ENCODE measurements around the gene CD207.

Gene CD207

DNA sequence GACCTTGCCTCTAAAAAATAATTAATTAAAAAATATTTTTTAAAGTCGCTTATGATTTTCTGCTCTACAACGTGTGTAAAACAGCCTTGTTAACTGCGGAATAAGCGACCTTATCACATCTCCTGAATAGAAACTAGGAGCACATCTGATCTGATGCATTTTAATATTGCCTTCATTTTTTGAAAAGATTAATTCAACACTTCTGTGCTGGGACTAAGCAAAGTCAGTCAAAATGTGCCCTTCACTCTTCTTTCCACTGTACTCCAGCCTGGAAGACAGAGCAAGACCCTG, 27.8 kb downstream of the CD207 start:
- Histone ChIP-seq H3K27ac (replicated peaks; ENCODE audit: low read length) (no peak overlapping the region), H2AK5ac (ENCODE audit: low read depth, low read length) (no peak overlapping the region), H3K23ac (ENCODE audit: low read depth, low read length, poor library complexity) (no peak overlapping the region), H3K4ac (ENCODE audit: low read length) (no peak overlapping the region), H2AFZ (ENCODE audit: low read length) (no peak overlapping the region), H2BK15ac (ENCODE audit: low read length) (no peak overlapping the region), H4K8ac (ENCODE audit: low read depth, low read length) (no peak overlapping the region), H2BK12ac (ENCODE audit: low read length) (no peak overlapping the region), H2BK120ac (ENCODE audit: low read depth, low read length) (no peak overlapping the region), H3K36me3 (replicated peaks in 1 of 2; ENCODE audit: control insufficient read depth in 2 of 2, insufficient read depth in 2 of 2, low read length in 2 of 2) (no peaks in the 10 kb centered on the region), H3K4me3 (ENCODE audit: low read length in 2 of 2) (no peak overlapping the region), H3K9me3 (replicated peaks in 1 of 2; ENCODE audit: control insufficient read depth in 2 of 2, insufficient read depth in 1 of 2, low read depth in 1 of 2, low read length in 2 of 2) (peaks cover 0 to 2% of the 10 kb centered on the region in 2 donors), H3K9ac (ENCODE audit: low read depth, low read length, poor library complexity) (no peak overlapping the region), H4K91ac (ENCODE audit: low read depth, low read length, poor library complexity) (no peak overlapping the region), H3K79me1 (ENCODE audit: low read depth, low read length) (no peaks in the 10 kb centered on the region), H3K14ac (ENCODE audit: low read length) (no peak overlapping the region), H2BK5ac (ENCODE audit: low read length) (no peak overlapping the region), H3K18ac (ENCODE audit: low read length) (no peak overlapping the region), H3K4me2 (ENCODE audit: insufficient read depth, low read length, poor library complexity, severe bottlenecking) (no peak overlapping the region), H3K27me3 (ENCODE audit: control insufficient read depth in 3 of 3, insufficient read depth in 3 of 3, low read depth in 1 of 3, low read length in 3 of 3) (peaks cover 0 to 31% (median 3%) of the 10 kb centered on the region in 3 experiments), H3K4me1 (ENCODE audit: control insufficient read depth in 2 of 2, insufficient read depth in 1 of 2, low read depth in 1 of 2, low read length in 2 of 2) (no peaks in the 10 kb centered on the region)
- no peak for DNase-seq (ENCODE audit: low spot score)
- WGBS, 2 donors (ENCODE audit: extremely low coverage in 2 of 2, insufficient read length in 2 of 2, insufficient replicate concordance in 1 of 2) = no CpG with 5 or more reads among the region's 4 CpGs

DNA sequence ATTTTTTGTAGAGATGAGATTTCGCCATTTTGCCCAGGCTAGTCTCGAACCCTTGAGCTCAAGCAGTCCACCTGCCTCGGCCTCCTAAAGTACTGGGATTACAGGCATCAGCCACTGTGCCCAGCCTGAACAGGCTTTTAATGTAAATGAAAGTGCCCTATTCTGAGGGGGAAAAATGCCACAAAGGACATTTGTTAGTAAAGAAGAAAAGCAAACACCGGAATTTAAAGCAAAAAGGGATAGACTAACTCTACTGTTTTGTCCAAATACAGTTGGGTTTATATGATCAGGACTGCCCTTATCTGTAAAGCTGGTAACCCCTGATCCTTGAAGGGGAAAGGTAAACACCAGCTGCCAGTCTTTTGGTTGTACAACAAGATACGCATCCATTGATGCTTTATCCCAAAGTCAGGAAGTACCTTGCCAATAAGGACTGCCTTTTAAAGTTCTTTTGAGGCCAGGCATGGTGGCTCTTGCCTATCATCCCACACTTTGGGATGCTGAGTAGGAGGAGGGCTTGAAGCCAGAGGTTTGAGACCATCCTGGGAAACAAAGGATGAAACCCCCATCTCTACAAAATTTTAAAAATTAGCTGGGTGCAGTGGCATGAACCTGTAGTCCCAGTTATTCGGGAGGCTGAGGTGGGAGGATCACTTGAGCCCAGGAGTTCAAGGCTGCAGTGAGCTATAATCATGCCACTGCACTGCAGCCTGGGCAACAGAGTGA, 28.4 kb downstream of the CD207 start:
- no peak overlapping the region for H3K4me3 ChIP-seq (ENCODE audit: low read length in 2 of 2)
- no peaks in the 10 kb centered on the region for H3K36me3 ChIP-seq (replicated peaks in 1 of 2; ENCODE audit: control insufficient read depth in 2 of 2, insufficient read depth in 2 of 2, low read length in 2 of 2)
- no peak overlapping the region for H4K8ac ChIP-seq (ENCODE audit: low read depth, low read length)
- H2AK5ac ChIP-seq (ENCODE audit: low read depth, low read length) = no peak overlapping the region
- no peaks in the 10 kb centered on the region for H3K79me1 ChIP-seq (ENCODE audit: low read depth, low read length)
- H3K27ac ChIP-seq (replicated peaks; ENCODE audit: low read length) = no peak overlapping the region
- DNase-seq (ENCODE audit: low spot score) = no peak
- no peak overlapping the region for H2BK12ac ChIP-seq (ENCODE audit: low read length)
- H2BK120ac ChIP-seq (ENCODE audit: low read depth, low read length) = no peak overlapping the region
- H4K91ac ChIP-seq (ENCODE audit: low read depth, low read length, poor library complexity) = no peak overlapping the region
- no peaks in the 10 kb centered on the region for H3K4me1 ChIP-seq (ENCODE audit: control insufficient read depth in 2 of 2, insufficient read depth in 1 of 2, low read depth in 1 of 2, low read length in 2 of 2)
- no peak overlapping the region for H2BK15ac ChIP-seq (ENCODE audit: low read length)
- no CpG with 5 or more reads among the region's 6 CpGs for WGBS, 2 donors (ENCODE audit: extremely low coverage in 2 of 2, insufficient read length in 2 of 2, insufficient replicate concordance in 1 of 2)
- no peak overlapping the region for H3K18ac ChIP-seq (ENCODE audit: low read length)
- H3K9me3 ChIP-seq (replicated peaks in 1 of 2; ENCODE audit: control insufficient read depth in 2 of 2, insufficient read depth in 1 of 2, low read depth in 1 of 2, low read length in 2 of 2) = peaks cover 0 to 2% of the 10 kb centered on the region in 2 donors
- no peak overlapping the region for H3K23ac ChIP-seq (ENCODE audit: low read depth, low read length, poor library complexity)
- no peak overlapping the region for H3K4ac ChIP-seq (ENCODE audit: low read length)
- no peak overlapping the region for H3K4me2 ChIP-seq (ENCODE audit: insufficient read depth, low read length, poor library complexity, severe bottlenecking)
- H3K9ac ChIP-seq (ENCODE audit: low read depth, low read length, poor library complexity) = no peak overlapping the region
- H3K14ac ChIP-seq (ENCODE audit: low read length) = no peak overlapping the region
- peaks cover 0 to 33% (median 3%) of the 10 kb centered on the region in 3 experiments for H3K27me3 ChIP-seq (ENCODE audit: control insufficient read depth in 3 of 3, insufficient read depth in 3 of 3, low read depth in 1 of 3, low read length in 3 of 3)
- no peak overlapping the region for H2BK5ac ChIP-seq (ENCODE audit: low read length)
- H2AFZ ChIP-seq (ENCODE audit: low read length) = no peak overlapping the region

GRCh38 chr2:70806620-70807019, 29.0 kb downstream of the CD207 start:
- Histone ChIP-seq H4K91ac (ENCODE audit: low read depth, low read length, poor library complexity) (no peak overlapping the region), H2AK5ac (ENCODE audit: low read depth, low read length) (no peak overlapping the region), H2BK120ac (ENCODE audit: low read depth, low read length) (no peak overlapping the region), H3K4me3 (ENCODE audit: low read length in 2 of 2) (no peak overlapping the region), H3K9me3 (replicated peaks in 1 of 2; ENCODE audit: control insufficient read depth in 2 of 2, insufficient read depth in 1 of 2, low read depth in 1 of 2, low read length in 2 of 2) (peaks cover 0 to 2% of the 10 kb centered on the region in 2 donors), H2AFZ (ENCODE audit: low read length) (no peak overlapping the region), H3K9ac (ENCODE audit: low read depth, low read length, poor library complexity) (no peak overlapping the region), H3K27me3 (ENCODE audit: control insufficient read depth in 3 of 3, insufficient read depth in 3 of 3, low read depth in 1 of 3, low read length in 3 of 3) (peaks cover 0 to 38% (median 3%) of the 10 kb centered on the region in 3 experiments), H3K36me3 (replicated peaks in 1 of 2; ENCODE audit: control insufficient read depth in 2 of 2, insufficient read depth in 2 of 2, low read length in 2 of 2) (no peaks in the 10 kb centered on the region), H2BK15ac (ENCODE audit: low read length) (no peak overlapping the region), H3K4me2 (ENCODE audit: insufficient read depth, low read length, poor library complexity, severe bottlenecking) (no peak overlapping the region), H2BK5ac (ENCODE audit: low read length) (no peak overlapping the region), H2BK12ac (ENCODE audit: low read length) (no peak overlapping the region), H3K4me1 (ENCODE audit: control insufficient read depth in 2 of 2, insufficient read depth in 1 of 2, low read depth in 1 of 2, low read length in 2 of 2) (no peaks in the 10 kb centered on the region), H3K4ac (ENCODE audit: low read length) (no peak overlapping the region), H3K18ac (ENCODE audit: low read length) (no peak overlapping the region), H3K27ac (replicated peaks; ENCODE audit: low read length) (no peak overlapping the region), H3K23ac (ENCODE audit: low read depth, low read length, poor library complexity) (no peak overlapping the region), H4K8ac (ENCODE audit: low read depth, low read length) (no peak overlapping the region), H3K79me1 (ENCODE audit: low read depth, low read length) (no peaks in the 10 kb centered on the region), H3K14ac (ENCODE audit: low read length) (no peak overlapping the region)
- no peak for DNase-seq (ENCODE audit: low spot score)
- no CpG with 5 or more reads among the region's 6 CpGs for WGBS, 2 donors (ENCODE audit: extremely low coverage in 2 of 2, insufficient read length in 2 of 2, insufficient replicate concordance in 1 of 2)

- DNase-seq (ENCODE audit: low spot score) = no peak
Observed at GRCh38 chr2:70806013-70806412, 29.6 kb downstream of the CD207 start.

More at GRCh38 chr2:70806013-70806412, 29.6 kb downstream of the CD207 start:
- Histone ChIP-seq H3K9me3 (replicated peaks in 1 of 2; ENCODE audit: control insufficient read depth in 2 of 2, insufficient read depth in 1 of 2, low read depth in 1 of 2, low read length in 2 of 2) (peaks cover 0 to 2% of the 10 kb centered on the region in 2 donors), H4K91ac (ENCODE audit: low read depth, low read length, poor library complexity) (no peak overlapping the region), H3K4me1 (ENCODE audit: control insufficient read depth in 2 of 2, insufficient read depth in 1 of 2, low read depth in 1 of 2, low read length in 2 of 2) (no peaks in the 10 kb centered on the region), H3K27ac (replicated peaks; ENCODE audit: low read length) (no peak overlapping the region), H2BK12ac (ENCODE audit: low read length) (no peak overlapping the region), H3K4ac (ENCODE audit: low read length) (no peak overlapping the region), H4K8ac (ENCODE audit: low read depth, low read length) (no peak overlapping the region), H2BK120ac (ENCODE audit: low read depth, low read length) (no peak overlapping the region), H2BK5ac (ENCODE audit: low read length) (no peak overlapping the region), H3K36me3 (replicated peaks in 1 of 2; ENCODE audit: control insufficient read depth in 2 of 2, insufficient read depth in 2 of 2, low read length in 2 of 2) (no peaks in the 10 kb centered on the region), H2AK5ac (ENCODE audit: low read depth, low read length) (no peak overlapping the region), H3K23ac (ENCODE audit: low read depth, low read length, poor library complexity) (no peak overlapping the region), H3K9ac (ENCODE audit: low read depth, low read length, poor library complexity) (no peak overlapping the region), H2AFZ (ENCODE audit: low read length) (no peak overlapping the region), H3K18ac (ENCODE audit: low read length) (no peak overlapping the region), H3K14ac (ENCODE audit: low read length) (no peak overlapping the region), H3K79me1 (ENCODE audit: low read depth, low read length) (no peaks in the 10 kb centered on the region), H3K4me3 (ENCODE audit: low read length in 2 of 2) (no peak overlapping the region), H3K27me3 (ENCODE audit: control insufficient read depth in 3 of 3, insufficient read depth in 3 of 3, low read depth in 1 of 3, low read length in 3 of 3) (peaks cover 0 to 38% (median 3%) of the 10 kb centered on the region in 3 experiments), H2BK15ac (ENCODE audit: low read length) (no peak overlapping the region), H3K4me2 (ENCODE audit: insufficient read depth, low read length, poor library complexity, severe bottlenecking) (no peak overlapping the region)
- WGBS, 2 donors (ENCODE audit: extremely low coverage in 2 of 2, insufficient read length in 2 of 2, insufficient replicate concordance in 1 of 2) = no CpG with 5 or more reads among the region's 5 CpGs
